Sigmoid colon (tissue), 4 donors: ENCODE results near the gene STARD9.

Experiments
- EP300 ChIP-seq, 4 donors: sonication (generic); formaldehyde crosslinking; IDR thresholded peaks; one replicate each; pipeline ENCODE4 v1.6.1; 2017; ENCODE audit warnings: antibody characterized with exemption in 4 of 4
- POLR2AphosphoS5 ChIP-seq, 4 donors: sonication (generic); formaldehyde crosslinking; IDR thresholded peaks; one replicate each; pipeline ENCODE4 v1.6.1; 2017; ENCODE audit warnings: antibody characterized with exemption in 4 of 4
- TF ChIP-seq, protein P1 (sequence below), 4 experiments: fragments of 450-650 bp in 3 of 4; fragments of 200-600 bp in 1 of 4; IDR thresholded peaks; one replicate each; pipeline ENCODE4 v1.5.1; 2016 to 2019; ENCODE audit warnings: antibody characterized with exemption in 4 of 4, mild to moderate bottlenecking in 3 of 4, moderate library complexity in 2 of 4

GRCh38 chr15:42760759-42761158 is 185.4 kb downstream of the STARD9 start:
- TF ChIP-seq, protein P1, sequence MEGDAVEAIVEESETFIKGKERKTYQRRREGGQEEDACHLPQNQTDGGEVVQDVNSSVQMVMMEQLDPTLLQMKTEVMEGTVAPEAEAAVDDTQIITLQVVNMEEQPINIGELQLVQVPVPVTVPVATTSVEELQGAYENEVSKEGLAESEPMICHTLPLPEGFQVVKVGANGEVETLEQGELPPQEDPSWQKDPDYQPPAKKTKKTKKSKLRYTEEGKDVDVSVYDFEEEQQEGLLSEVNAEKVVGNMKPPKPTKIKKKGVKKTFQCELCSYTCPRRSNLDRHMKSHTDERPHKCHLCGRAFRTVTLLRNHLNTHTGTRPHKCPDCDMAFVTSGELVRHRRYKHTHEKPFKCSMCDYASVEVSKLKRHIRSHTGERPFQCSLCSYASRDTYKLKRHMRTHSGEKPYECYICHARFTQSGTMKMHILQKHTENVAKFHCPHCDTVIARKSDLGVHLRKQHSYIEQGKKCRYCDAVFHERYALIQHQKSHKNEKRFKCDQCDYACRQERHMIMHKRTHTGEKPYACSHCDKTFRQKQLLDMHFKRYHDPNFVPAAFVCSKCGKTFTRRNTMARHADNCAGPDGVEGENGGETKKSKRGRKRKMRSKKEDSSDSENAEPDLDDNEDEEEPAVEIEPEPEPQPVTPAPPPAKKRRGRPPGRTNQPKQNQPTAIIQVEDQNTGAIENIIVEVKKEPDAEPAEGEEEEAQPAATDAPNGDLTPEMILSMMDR (IDR thresholded peaks at IDR 0.05) = no peak
- TF ChIP-seq POLR2AphosphoS5 (IDR thresholded peaks at IDR 0.05) = no peak
- TF ChIP-seq EP300 (IDR thresholded peaks at IDR 0.05) = no peak
